IPS-18c (cell line): ENCODE data around the gene EXD2.
"Not testable (repeated sequence)": the region's sequence is repeated elsewhere in the genome, so short reads cannot be mapped to it uniquely, and the experiment has no call there.

ENCODE experiments used
- H3K4me3 ChIP-seq: 2 replicates; pipeline ENCODE4 v1.7.0; 2013; ENCODE audit warnings: low read depth, mild to moderate bottlenecking, low read length, moderate library complexity; ENCODE audit not compliant: insufficient read depth
- H3K9me3 ChIP-seq: one replicate; pipeline ENCODE4 v1.6.1; 2013; ENCODE audit warnings: mild to moderate bottlenecking, low read length, moderate library complexity; ENCODE audit not compliant: control insufficient read depth, insufficient read depth

Gene EXD2

GRCh38 chr14:69181491-69181890, 9.8 kb upstream of the EXD2 start:
- no peak overlapping the region for H3K4me3 ChIP-seq
- peaks cover 2% of the 10 kb centered on the region for H3K9me3 ChIP-seq

- H3K9me3 ChIP-seq, H3K4me3 ChIP-seq: not testable (repeated sequence)
These were observed 8.7 kb upstream of the EXD2 start for GRCh38 chr14:69182580-69182979.

DNA sequence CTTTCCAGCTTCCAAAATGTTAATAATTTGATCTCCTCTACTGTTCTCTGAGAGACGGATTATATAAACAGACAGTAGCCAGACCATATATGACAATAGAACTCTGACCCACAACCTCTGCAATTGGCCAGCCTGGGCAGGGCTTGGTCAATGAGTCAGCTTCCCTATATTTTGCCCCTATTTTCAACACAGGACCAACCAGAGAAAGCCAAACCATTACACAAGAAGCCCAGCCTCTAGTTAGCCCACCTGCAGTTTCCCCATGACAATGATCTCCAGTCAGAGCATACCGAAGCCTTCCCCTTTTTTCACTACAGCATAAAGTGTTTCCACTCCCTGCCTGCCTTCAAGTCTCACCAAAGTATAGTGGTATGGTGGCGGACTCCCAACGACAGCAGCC, 7.6 kb upstream of the EXD2 start:
- H3K9me3 ChIP-seq: peaks cover 2% of the 10 kb centered on the region
- no peak overlapping the region for H3K4me3 ChIP-seq

DNA sequence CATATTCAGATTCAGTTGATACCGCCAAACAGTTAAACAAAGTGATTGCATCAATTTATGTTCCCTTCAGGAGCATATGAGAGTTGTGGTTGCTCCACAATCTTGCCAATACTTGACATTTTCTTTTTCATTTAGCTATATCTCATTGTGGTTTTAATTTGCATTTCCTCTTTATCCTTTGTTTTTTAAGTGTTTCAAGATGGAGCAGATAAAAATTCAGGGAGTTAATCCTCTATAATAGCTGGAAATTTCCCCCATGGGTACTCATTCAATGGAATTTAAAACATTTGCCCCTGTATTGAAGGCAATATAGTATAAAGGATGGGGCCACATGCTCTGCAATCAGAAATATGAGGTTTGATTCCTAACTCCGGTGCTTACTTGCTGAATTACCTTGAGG, 1.1 kb upstream of the EXD2 start:
- H3K9me3 ChIP-seq: peaks cover 2% of the 10 kb centered on the region
- no peak overlapping the region for H3K4me3 ChIP-seq

- Histone ChIP-seq H3K4me3 (no peak overlapping the region), H3K9me3 (peaks cover 2% of the 10 kb centered on the region)
These were observed 2.4 kb downstream of the EXD2 start for GRCh38 chr14:69193721-69194120.

DNA sequence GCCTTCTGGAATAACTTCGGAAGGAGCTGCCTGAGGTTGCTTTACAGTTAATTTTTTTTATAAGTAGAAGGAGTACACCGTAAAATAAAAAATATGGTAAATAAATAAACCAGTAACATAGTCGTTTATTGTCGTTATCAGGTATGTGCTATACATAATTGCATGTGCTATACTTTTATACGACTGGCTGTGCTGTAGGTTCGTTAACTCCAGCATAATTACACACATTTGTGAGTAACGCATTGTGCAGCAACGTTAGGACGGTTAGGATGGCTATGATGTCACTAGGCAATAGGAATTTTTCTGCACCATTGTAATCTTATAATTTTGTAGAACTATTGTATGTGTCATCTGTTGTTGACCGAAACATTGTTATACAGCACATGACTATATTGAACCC, 8.5 kb downstream of the EXD2 start:
- H3K9me3 ChIP-seq: no peaks in the 10 kb centered on the region
- H3K4me3 ChIP-seq: no peak overlapping the region

DNA sequence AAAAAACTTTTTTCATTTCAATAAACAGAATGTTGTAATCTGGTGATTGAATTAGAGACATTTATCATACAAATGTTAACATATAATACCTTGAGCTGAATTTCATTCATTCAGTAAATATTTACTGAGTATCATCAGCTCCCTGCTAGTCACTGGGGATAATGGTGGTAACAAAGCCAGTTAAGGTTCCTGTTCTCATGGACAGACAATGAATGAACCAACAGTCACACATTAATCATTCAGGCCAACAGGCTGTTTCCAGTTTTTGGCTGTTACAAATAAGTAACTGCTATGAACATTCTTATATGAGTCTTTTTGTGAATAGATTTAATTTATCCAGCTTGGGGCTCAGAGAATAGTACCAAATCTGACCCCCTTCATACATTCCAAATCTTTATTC, 13.5 kb downstream of the EXD2 start:
- Histone ChIP-seq H3K9me3 (no peaks in the 10 kb centered on the region), H3K4me3 (no peak overlapping the region)

- no peaks in the 10 kb centered on the region for H3K9me3 ChIP-seq
- H3K4me3 ChIP-seq: no peak overlapping the region
These were observed 16.2 kb downstream of the EXD2 start for GRCh38 chr14:69207435-69208041.

DNA sequence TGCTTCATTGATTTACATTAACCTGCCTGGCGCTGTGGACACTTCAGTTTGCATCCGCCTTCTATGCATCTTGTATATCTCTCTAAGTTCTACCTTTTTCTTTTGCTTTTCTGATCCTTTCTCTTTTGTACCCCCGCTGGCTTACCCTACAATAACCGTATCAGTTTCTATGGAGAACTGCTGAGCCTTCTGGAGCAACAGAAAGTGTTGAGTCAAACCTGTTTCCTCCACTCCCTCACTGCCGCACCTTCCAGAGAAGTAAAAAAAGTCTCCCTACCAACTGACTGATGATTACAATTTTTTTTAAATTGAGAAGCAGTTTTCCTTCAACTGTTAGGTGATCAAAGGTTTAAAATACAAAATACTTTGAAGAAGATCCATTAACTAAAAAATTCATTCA, 17.4 kb downstream of the EXD2 start:
- no peak overlapping the region for H3K4me3 ChIP-seq
- no peaks in the 10 kb centered on the region for H3K9me3 ChIP-seq

DNA sequence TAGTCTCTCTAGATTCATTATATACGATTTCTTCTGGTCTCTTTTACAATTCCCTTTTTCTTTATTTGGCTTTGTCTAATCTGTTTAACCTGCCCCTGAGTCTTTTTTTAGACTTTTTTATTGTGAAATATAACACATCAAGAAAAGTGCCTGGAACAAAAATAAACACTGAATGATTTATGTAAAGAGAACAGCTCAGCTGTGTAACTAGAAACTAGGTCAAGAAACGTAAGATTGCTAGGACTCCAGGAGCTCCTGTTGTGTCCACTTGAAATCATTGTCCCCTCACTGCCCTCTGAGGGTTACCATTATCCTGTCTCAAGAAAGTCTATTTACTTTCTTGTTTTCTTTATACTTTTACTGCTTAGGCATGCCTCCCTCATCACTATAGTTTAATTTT, 23.1 kb downstream of the EXD2 start:
- no peak overlapping the region for H3K4me3 ChIP-seq
- H3K9me3 ChIP-seq: no peaks in the 10 kb centered on the region

GRCh38 chr14:69217663-69218062, 26.4 kb downstream of the EXD2 start:
- H3K9me3 ChIP-seq, H3K4me3 ChIP-seq: not testable (repeated sequence)

- H3K9me3 ChIP-seq: no peaks in the 10 kb centered on the region
- H3K4me3 ChIP-seq: no peak overlapping the region
These were observed 33.6 kb downstream of the EXD2 start for GRCh38 chr14:69224946-69225345.

- Histone ChIP-seq H3K9me3 (no peaks in the 10 kb centered on the region), H3K4me3 (no peak overlapping the region)
These were observed 34.9 kb downstream of the EXD2 start for GRCh38 chr14:69226178-69226577.

GRCh38 chr14:69226736-69227135, 35.4 kb downstream of the EXD2 start:
- H3K9me3 ChIP-seq: no peaks in the 10 kb centered on the region
- no peak overlapping the region for H3K4me3 ChIP-seq

DNA sequence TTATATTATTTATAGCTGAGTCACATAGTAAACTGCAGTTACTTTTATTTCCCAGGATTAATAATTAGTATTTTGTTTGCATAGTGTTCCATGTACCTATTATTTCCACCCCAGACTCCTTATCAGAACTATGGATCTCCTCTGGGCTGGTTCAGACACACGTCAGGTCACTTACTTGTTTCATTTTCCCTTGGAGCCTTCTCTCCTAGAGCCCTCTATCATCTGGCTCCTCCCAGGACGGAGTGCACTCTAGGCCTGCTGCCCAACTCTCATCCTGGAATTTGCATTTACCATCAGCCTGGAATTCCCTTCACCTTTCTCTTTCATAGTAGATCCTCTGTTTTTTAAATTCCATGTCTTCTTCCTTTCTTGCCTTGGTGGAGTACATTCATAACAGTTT, 40.2 kb downstream of the EXD2 start:
- no peak overlapping the region for H3K4me3 ChIP-seq
- no peaks in the 10 kb centered on the region for H3K9me3 ChIP-seq

DNA sequence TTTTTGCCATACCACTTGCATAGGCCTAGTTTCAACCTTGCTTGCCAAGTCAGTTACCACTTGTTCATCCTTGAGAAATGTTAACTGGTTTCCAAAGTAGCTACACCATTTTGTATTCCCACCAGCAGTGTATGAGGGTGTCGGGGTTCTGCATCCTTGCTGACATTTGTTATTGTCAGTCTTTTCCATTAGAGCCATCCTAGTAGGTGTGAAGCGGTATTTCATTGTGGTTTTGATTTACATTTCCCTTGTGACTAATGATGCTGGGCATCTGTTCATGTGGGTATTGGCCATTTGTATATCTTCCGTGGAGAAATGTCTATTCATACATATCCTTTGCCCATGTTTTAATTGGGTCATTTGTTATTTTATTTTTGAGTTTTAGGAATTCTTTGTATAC, 41.1 kb downstream of the EXD2 start:
- no peak overlapping the region for H3K4me3 ChIP-seq
- no peaks in the 10 kb centered on the region for H3K9me3 ChIP-seq

DNA sequence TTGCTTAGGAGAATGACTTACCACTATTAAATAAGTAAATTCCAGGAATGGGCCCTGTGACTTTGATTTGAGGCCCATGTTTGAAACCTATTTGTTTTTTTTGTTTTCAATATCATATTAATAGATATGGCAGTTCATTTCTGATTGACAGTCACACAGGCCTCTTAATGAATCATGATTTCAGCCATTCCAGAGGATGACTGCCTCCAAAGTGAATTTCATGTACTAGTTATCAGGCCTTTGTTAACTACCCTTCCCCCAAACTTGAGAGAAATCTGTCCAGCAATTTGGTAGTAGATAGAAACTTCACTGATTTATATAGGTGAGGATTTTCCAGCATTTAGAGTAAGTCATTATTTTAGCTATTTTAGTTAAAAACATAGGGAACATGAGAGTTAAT, 42.8 kb downstream of the EXD2 start:
- H3K9me3 ChIP-seq: no peaks in the 10 kb centered on the region

GRCh38 chr14:69235708-69236107, 44.4 kb downstream of the EXD2 start:
- Histone ChIP-seq H3K4me3 (no peak overlapping the region), H3K9me3 (no peaks in the 10 kb centered on the region)

More for the DNA sequence above, 42.8 kb downstream of the EXD2 start:
- no peak overlapping the region for H3K4me3 ChIP-seq

DNA sequence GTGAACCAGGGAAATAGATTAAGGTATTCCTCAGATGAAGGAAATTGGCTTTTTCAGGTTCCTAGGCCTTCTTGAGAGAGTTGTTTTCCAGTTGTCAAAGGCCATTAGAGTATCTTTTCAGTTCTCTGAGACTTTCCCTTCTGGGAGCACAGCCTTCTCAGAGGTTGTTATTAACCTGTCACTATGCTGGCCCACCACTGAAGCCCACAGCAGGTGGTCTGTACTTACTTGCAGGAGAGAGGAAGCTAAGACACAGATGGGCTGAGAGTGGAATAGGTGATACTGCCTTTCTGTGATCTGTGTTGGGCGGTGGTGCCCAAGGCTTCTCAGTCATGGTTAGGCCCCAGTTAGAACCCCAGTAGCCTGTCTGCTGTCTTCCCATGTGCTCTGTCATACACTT, 45.8 kb downstream of the EXD2 start:
- Histone ChIP-seq H3K9me3 (no peaks in the 10 kb centered on the region), H3K4me3 (no peak overlapping the region)
